ENCODE results near the gene ADGRB3.
"Not testable (repeated sequence)": the region's sequence is repeated elsewhere in the genome, so short reads cannot be mapped to it uniquely, and the experiment has no call there.

Gene ADGRB3

GRCh38 chr6:69366831-69367230 lies 731.7 kb downstream of the ADGRB3 start:
- no peak for DNase-seq

GRCh38 chr6:69368613-69369012 lies 733.5 kb downstream of the ADGRB3 start:
- DNase-seq, result no peak

DNA sequence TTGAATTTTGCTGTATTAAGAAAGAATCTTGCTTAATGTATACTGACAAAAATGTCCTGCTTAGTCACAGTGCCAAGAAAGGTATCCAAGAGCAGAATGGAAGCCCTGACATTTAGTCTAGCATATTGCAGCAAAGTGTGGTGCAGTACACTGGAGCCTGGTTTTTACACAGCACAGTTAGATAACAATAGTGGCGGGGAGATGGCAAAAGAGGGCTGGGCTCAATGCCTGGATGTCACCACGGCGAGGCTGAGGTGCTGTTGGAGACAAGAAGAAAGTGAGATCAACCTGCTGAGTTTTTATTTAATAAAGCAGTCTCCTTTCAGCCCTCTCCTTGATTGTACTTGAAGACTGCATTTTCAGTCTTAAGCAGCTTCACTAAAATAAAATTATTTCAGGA lies 735.7 kb downstream of the ADGRB3 start:
- DNase-seq, result no peak

DNA sequence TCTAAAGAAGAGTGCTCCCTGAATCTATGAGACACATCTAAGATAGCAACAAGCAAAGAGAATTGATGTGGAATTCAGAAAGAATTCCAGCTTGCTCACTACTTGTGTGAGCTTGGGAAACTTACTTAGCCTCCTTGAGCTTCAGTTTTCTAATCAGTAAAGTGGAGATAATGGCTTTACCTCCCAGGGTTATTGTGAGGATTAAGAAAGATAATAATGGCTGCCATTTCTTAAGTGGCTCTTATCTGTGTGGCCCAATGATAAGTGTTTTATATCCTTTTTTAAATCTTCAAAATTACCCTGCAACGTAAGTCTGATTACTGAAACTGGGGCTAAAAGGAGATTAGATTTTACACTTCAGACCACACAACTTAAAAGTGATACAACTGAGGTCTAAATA lies 743.2 kb downstream of the ADGRB3 start:
- no peak for DNase-seq

DNA sequence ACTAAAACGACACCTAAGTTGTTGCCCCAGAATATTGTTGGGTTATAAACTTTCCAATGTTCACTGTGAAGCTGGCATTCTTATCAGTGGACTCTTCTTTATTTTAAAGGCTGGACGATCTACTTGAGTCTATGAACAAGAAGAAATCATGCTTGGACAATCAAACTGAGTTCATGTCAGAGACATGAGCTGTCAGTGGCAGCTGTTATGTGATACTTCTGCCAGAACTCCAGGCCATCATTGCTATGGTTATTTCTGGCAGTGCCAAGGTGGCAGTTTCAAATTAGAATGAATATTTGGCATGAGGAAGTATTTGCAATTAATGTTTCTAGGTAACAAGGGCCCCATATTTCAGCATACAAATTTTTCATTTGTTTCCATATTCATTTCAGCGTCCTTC lies 744.4 kb downstream of the ADGRB3 start:
- no peak for DNase-seq

GRCh38 chr6:69383627-69384026 lies 748.5 kb downstream of the ADGRB3 start:
- DNase-seq, result no peak

- no peak for DNase-seq
These were observed 751.3 kb downstream of the ADGRB3 start for GRCh38 chr6:69386426-69386825.

- DNase-seq, result no peak
These were observed 755.0 kb downstream of the ADGRB3 start for GRCh38 chr6:69390125-69390524.

DNA sequence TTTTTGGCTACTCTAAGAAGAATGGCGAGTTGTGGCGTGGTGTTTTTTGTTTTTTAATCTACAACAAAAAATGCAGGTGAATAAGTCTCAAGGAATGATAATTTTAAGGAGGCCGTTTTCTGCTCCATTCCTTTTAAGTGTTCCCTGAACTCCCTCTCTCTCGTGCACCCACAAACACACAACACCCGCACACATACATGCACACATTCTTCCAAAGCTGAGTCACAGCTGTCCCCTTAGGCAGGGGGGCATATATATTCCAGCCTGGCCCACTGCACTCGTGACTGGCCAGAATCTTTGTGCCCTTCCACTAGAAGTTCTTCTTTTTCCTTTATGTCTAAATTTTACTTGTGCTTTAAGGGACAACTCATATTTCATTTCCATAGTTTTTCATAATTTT lies 756.0 kb downstream of the ADGRB3 start:
- DNase-seq, result no peak

DNA sequence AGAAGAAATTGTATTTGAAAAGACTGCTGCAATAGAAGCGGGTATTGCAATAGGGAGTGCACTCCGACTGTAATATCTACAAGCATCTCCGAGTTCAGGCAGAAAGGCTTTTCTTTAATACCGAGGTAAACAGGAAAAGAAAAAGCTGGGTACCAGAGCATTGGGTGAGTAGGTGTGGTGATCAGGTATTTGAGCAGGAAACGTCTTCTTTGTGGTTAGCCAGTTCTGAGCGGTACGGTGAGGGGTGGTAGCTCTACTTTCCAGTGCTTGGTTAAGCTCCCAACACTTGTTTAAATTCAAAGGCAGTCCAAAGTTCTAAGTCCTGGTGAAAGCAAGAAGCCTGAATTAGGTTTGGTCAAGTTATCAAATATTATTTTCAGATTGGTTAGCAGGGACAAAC lies 757.7 kb downstream of the ADGRB3 start:
- DNase-seq, result no peak

DNA sequence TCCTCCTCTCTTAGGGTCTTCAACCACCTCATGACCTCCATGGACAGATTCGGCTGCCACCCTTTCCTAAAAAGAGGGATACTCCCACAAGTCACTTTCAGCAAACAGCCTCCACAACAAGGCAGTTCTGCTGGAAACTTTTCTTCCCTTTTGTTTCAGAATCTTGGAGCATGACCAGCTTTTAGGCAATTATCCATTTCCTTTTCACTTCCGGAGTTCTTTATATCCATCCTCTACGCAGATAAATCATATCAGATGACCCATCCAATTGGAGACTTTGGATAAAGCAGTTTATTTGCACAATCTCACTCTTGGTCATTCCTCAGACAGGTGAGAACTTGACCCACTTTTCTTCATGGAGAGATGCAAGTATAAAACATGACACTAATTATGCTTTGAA lies 763.2 kb downstream of the ADGRB3 start:
- DNase-seq, result no peak

GRCh38 chr6:69398729-69399128 lies 763.6 kb downstream of the ADGRB3 start:
- no peak for DNase-seq

DNA sequence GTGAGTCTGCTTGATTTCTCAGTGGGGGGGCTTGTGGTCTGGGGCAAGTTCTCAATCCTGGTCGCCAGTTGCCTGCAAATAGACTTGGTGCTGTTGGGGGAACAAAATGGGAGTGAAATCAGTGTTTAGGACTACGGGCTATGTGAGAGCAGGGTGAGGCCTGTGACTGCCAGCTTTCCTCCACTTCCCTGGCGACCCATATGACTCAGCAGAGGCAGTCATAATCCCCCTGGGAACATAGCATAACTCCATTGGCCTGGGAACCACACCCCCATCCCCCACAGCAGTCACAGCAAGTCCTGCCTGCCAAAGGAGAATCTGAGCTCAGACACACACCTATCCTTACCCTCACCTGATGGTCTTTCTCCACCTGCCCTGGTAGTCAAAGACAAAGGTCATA lies 773.8 kb downstream of the ADGRB3 start:
- no peak for DNase-seq

DNA sequence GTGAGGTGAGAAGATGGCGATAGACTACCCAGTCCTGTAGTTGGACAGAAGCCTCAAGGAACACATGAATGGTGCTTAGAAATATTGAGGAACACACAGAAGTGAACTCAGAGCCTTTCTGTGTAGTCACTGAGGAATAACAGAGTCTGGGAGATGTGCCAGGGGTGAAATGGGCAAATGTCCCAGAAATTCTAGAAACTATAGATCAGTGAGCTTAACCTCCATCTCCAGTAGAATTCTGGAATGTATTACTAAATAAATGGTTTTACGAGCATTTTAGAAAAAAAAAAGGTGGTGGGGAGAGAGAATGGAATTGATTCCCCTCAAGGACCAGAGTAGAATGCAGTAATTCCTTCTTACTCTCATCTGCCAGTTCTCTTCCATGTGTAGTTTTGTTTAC lies 781.7 kb downstream of the ADGRB3 start:
- no peak for DNase-seq

DNA sequence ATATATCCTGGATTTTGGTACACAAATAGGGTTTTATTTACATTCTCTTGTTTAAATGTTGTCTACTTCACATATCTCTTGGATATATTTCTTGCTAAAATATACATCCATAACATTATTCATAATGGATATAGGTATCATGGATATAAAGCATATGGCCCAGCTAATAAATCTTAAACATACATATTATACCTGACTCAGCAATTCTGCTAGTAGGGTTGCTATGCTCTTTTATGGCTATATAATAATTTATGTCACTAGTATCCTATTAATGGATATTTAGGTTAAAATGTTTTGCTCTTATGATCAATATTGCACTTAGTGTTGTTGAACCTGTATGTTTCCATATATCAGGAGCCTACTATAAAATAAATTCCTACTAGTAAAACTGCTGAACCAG lies 786.2 kb downstream of the ADGRB3 start:
- DNase-seq, result no peak

DNA sequence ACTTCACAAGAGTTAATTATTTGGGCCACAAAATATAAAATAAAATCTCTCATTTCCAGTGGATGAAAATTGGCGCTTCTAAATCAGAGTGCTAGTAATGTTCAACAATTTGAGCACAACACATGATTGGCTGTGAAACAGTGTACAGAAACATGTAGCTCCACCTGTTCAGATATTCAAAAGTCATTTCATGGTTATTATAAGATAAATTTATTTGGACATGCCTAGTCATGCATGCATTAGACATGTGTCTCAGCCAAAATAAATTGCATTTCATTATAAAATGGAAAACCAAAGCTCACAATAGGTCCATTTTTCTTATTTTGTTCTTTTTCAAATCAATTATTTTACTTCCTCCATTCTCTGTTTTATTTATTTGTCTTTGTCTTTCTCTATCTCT lies 786.9 kb downstream of the ADGRB3 start:
- no peak for DNase-seq

- DNase-seq, result no peak
These were observed 787.4 kb downstream of the ADGRB3 start for GRCh38 chr6:69422475-69422874.

- DNase-seq, result no peak
These were observed 788.7 kb downstream of the ADGRB3 start for GRCh38 chr6:69423785-69424184.

GRCh38 chr6:69424581-69424980 lies 789.5 kb downstream of the ADGRB3 start:
- no peak for DNase-seq

DNA sequence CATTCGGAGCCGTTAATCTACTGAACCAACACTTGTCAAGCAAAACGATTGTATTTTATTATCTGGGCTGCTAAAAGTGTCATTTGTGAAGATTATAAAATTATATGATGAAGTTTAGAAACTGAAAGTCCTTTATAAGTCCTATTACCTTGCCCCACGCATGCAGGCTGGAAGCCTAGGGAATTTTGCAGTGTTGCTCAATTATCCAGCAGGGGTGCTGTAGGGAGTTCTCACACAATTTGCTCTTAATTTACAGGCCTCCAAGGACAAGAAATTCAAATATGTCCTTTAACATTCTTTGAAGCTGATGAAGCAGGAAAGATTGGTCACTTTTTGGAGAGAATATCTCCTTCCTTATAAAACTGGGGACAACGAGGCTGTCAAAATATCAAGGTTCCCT lies 792.8 kb downstream of the ADGRB3 start:
- DNase-seq, result no peak

DNA sequence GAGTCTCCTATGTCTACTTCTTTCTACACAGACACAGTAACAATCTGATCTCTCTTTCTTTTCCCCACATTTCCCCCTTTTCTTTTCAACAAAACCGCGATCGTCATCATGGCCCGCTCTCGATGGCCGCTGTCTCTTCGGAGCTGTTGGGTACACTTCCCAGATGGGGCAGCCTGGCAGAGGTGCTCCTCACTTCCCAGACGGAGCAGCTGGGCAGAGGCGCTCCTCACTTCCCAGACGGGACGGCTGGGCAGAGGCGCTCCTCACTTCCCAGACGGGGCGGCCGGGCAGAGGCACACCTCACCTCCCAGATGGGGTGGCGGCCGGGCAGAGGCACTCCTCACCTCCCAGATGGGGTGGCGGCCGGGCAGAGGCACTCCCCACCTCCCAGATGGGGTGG lies 797.1 kb downstream of the ADGRB3 start:
- DNase-seq, result not testable (repeated sequence)

DNA sequence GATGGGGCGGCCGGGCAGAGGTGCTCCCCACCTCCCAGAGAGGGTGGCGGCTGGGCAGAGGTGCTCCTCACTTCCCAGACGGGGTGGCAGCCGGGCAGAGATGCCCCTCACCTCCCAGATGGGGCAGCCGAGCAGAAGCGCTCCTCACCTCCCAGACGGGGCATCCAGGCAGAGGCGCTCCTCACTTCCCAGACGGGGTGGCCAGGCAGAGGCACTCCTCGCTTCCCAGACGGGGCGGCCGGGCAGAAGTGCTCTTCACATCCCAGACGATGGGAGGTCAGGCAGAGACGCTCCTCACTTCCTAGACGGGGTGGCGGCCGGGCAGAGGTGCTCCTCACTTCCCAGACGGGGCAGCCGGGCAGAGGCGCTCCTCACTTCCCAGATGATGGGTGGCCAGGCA lies 798.0 kb downstream of the ADGRB3 start:
- DNase-seq, result not testable (repeated sequence)

DNA sequence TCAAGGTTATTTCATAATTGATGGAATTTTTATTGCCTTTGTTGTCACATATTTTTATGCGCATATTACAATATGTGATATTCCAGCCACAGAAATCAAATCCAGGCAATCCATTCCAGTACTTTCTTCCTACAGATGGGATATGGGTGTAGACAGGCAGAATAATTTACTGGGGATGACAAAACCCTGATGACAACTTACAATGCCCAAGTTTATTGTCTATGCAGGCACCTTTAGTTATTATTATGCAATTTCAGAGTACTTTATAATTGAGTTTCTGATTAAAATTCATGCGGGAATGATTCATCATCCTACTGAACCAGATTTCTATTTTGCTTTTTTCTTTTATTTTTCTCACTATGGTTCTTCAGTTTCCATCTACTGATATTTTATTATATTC lies 803.0 kb downstream of the ADGRB3 start:
- no peak for DNase-seq

Data from effector CD4-positive, alpha-beta T cell (primary cell).